ENCODE data around the gene HSPBP1. TPM values are rescaled to one million over a fixed set of nuclear protein-coding genes. Genes with fewer than 3 reads are reported as not detected.
A peak's percentile ranks its signal among the peaks of the same experiment; 100 is the strongest.

Gene HSPBP1
- total and polyA plus RNA-seq, 4 donors = 9.4 to 31.6 (median 13.5) TPM

- TF ChIP-seq YY1 (IDR thresholded peaks at IDR 0.05) (no peak), HNF4A (conservative IDR thresholded peaks at IDR 0.05) (no peak), TAF1 (conservative IDR thresholded peaks at IDR 0.05) (no peak)
- Histone ChIP-seq H3K27me3 (ENCODE audit: control insufficient read depth in 4 of 4, insufficient read depth in 4 of 4, low read length in 3 of 4) (no peaks in the 10 kb centered on the region), H3K4me3 (ENCODE audit: low read depth in 1 of 3, low read length in 3 of 3) (peak overlapping the region; percentile 26 to 42 (median 29)), H3K9ac (ENCODE audit: low read depth in 1 of 2, low read length in 2 of 2) (peak overlapping the region; percentile 9 to 62), H3K4me1 (ENCODE audit: control insufficient read depth in 4 of 4, insufficient read depth in 4 of 4, low read length in 3 of 4) (peaks cover 5 to 29% (median 23%) of the 10 kb centered on the region in 4 donors), H3K27ac (ENCODE audit: low read depth in 1 of 2, low read length in 2 of 2) (peak overlapping the region; percentile 52 to 81), H3K9me3 (ENCODE audit: control insufficient read depth in 4 of 4, low read length in 3 of 4) (no peaks in the 10 kb centered on the region), H3K36me3 (ENCODE audit: control insufficient read depth in 4 of 4, insufficient read depth in 3 of 4, low read depth in 1 of 4, low read length in 3 of 4) (peaks cover 8 to 25% (median 11%) of the 10 kb centered on the region in 4 donors)
- DNase-seq (ENCODE audit: low spot score) = peak; percentile 57
- WGBS = 44% methylated on average over 17 of the region's 17 CpGs
Measured at GRCh38 chr19:55228015-55228391, 51.9 kb downstream of the HSPBP1 start.

GRCh38 chr19:55227241-55228014, 52.5 kb downstream of the HSPBP1 start:
- no peaks in the 10 kb centered on the region for H3K9me3 ChIP-seq (ENCODE audit: control insufficient read depth in 4 of 4, low read length in 3 of 4)
- H3K4me3 ChIP-seq (ENCODE audit: low read depth in 1 of 3, low read length in 3 of 3) = peak overlapping the region in 1 of 3 donors; percentile 42
- H3K27ac ChIP-seq (ENCODE audit: low read depth in 1 of 2, low read length in 2 of 2) = peak overlapping the region; percentile 0 to 81
- WGBS = 90% methylated on average over 25 of the region's 25 CpGs
- peaks cover 5 to 29% (median 23%) of the 10 kb centered on the region in 4 donors for H3K4me1 ChIP-seq (ENCODE audit: control insufficient read depth in 4 of 4, insufficient read depth in 4 of 4, low read length in 3 of 4)
- H3K27me3 ChIP-seq (ENCODE audit: control insufficient read depth in 4 of 4, insufficient read depth in 4 of 4, low read length in 3 of 4) = no peaks in the 10 kb centered on the region
- TF ChIP-seq RXRA (IDR thresholded peaks at IDR 0.05) (no peak), RAD21 (IDR thresholded peaks at IDR 0.05) (no peak), CTCF (IDR thresholded peaks at IDR 0.05; ENCODE audit: low read depth, low read length, missing input control) (no peak), JUND (IDR thresholded peaks at IDR 0.05) (no peak), ATF3 (IDR thresholded peaks at IDR 0.05) (no peak), MAX (IDR thresholded peaks at IDR 0.05) (no peak), YY1 (IDR thresholded peaks at IDR 0.05) (no peak), HNF4A (conservative IDR thresholded peaks at IDR 0.05) (no peak), EGR1 (IDR thresholded peaks at IDR 0.05; ENCODE audit: low read depth in 2 of 2) (no peak), ZBTB33 (IDR thresholded peaks at IDR 0.05) (no peak), GABPA (IDR thresholded peaks at IDR 0.05 in 1 of 2, conservative IDR thresholded peaks at IDR 0.05 in 1 of 2) (no peak), SP1 (IDR thresholded peaks at IDR 0.05) (no peak), TAF1 (conservative IDR thresholded peaks at IDR 0.05) (no peak)
- H3K36me3 ChIP-seq (ENCODE audit: control insufficient read depth in 4 of 4, insufficient read depth in 3 of 4, low read depth in 1 of 4, low read length in 3 of 4) = peaks cover 8 to 19% (median 9%) of the 10 kb centered on the region in 4 donors
- no peak overlapping the region for H3K9ac ChIP-seq (ENCODE audit: low read depth in 1 of 2, low read length in 2 of 2)
- DNase-seq (ENCODE audit: low spot score) = peak; percentile 44
